Skeletal muscle satellite cell (primary cell): ENCODE data around the gene C2. TPM values are rescaled to one million over a fixed set of nuclear protein-coding genes. Genes with fewer than 3 reads are reported as not detected.

Source experiments
- H3K27me3 ChIP-seq: 2 replicates; pipeline ENCODE4 v1.7.0; 2013; ENCODE audit warnings: low read length; ENCODE audit not compliant: control insufficient read depth, insufficient read depth
- H3K36me3 ChIP-seq: 2 replicates; pipeline ENCODE4 v1.7.0; 2013; ENCODE audit warnings: mild to moderate bottlenecking, control low read depth, low read length; ENCODE audit not compliant: insufficient read depth
- H3K4me1 ChIP-seq: 2 replicates; pipeline ENCODE4 v1.7.0; 2013; ENCODE audit warnings: low read length; ENCODE audit not compliant: control insufficient read depth, insufficient read depth
- H3K4me2 ChIP-seq: 2 replicates; pipeline ENCODE4 v1.7.0; 2013; ENCODE audit warnings: mild to moderate bottlenecking, low read length
- H3K4me3 ChIP-seq: 2 replicates; pipeline ENCODE4 v1.7.0; 2013; ENCODE audit warnings: low read length
- H3K9ac ChIP-seq: 2 replicates; pipeline ENCODE4 v1.7.0; 2013; ENCODE audit warnings: mild to moderate bottlenecking, low read depth, low read length, moderate library complexity
- H3K9me3 ChIP-seq: replicated peaks from 2 replicates; pipeline ENCODE4 v1.7.0; 2013; ENCODE audit warnings: mild to moderate bottlenecking, control low read depth, low read length
- total RNA-seq: library from RNA; depleted of rRNA; stranded (reverse); fragments of >200 nt; gene quantifications from 2 replicates; pipeline ENCODE4 v1.2.3, GENCODE V29; 2012; rRNA removed

The C2 gene
- 0.51 and 1.7 TPM in 2 replicates for total RNA-seq

- Histone ChIP-seq H3K4me3 (no peak within 1 kb of the TSS), H3K4me1 (peaks cover 8% of the 10 kb centered on the region), H3K9ac (no peak within 1 kb of the TSS), H3K4me2 (no peak within 1 kb of the TSS), H3K27me3 (no peaks in the 10 kb centered on the region), H3K9me3 (no peaks in the 10 kb centered on the region), H3K36me3 (no peaks in the 10 kb centered on the region)
These were observed at the start of gene C2 for GRCh38 chr6:31927242-31927862. Gene C2 (plus strand): TSS chr6:31927717. CDS start chr6:31927753, 36 bp downstream.

- H3K4me1 ChIP-seq: no peaks in the 10 kb centered on the region
- no peak overlapping the region for H3K4me2 ChIP-seq
- H3K36me3 ChIP-seq: peaks cover 32% of the 10 kb centered on the region
- no peaks in the 10 kb centered on the region for H3K27me3 ChIP-seq
- no peak overlapping the region for H3K4me3 ChIP-seq
- H3K9me3 ChIP-seq: no peaks in the 10 kb centered on the region
- no peak overlapping the region for H3K9ac ChIP-seq
These were observed 49.3 kb upstream of the C2 start for GRCh38 chr6:31878222-31878621.

- no peak within 1 kb of the TSS for H3K4me3 ChIP-seq
- H3K4me1 ChIP-seq: no peaks in the 10 kb centered on the region
- no peaks in the 10 kb centered on the region for H3K27me3 ChIP-seq
- H3K36me3 ChIP-seq: peaks cover 37% of the 10 kb centered on the region
- H3K9ac ChIP-seq: no peak within 1 kb of the TSS
- no peak within 1 kb of the TSS for H3K4me2 ChIP-seq
- H3K9me3 ChIP-seq: no peaks in the 10 kb centered on the region
These were observed 48.8 kb upstream of the C2 start, which contains the start of gene SLC44A4 for GRCh38 chr6:31878726-31879125. Gene SLC44A4 (minus strand): TSS chr6:31878997. CDS start chr6:31878980, 17 bp downstream.

GRCh38 chr6:31879143-31879542 is 48.4 kb upstream of the C2 start:
- peaks cover 38% of the 10 kb centered on the region for H3K36me3 ChIP-seq
- no peak overlapping the region for H3K9ac ChIP-seq

GRCh38 chr6:31879901-31880300 is 47.6 kb upstream of the C2 start:
- H3K27me3 ChIP-seq: no peaks in the 10 kb centered on the region
- H3K36me3 ChIP-seq: peaks cover 38% of the 10 kb centered on the region

More at GRCh38 chr6:31879143-31879542, 48.4 kb upstream of the C2 start:
- Histone ChIP-seq H3K4me3 (no peak overlapping the region), H3K4me1 (no peaks in the 10 kb centered on the region), H3K9me3 (no peaks in the 10 kb centered on the region), H3K27me3 (no peaks in the 10 kb centered on the region), H3K4me2 (no peak overlapping the region)

GRCh38 chr6:31880616-31881015 is 46.9 kb upstream of the C2 start:
- no peaks in the 10 kb centered on the region for H3K27me3 ChIP-seq
- H3K36me3 ChIP-seq: peaks cover 38% of the 10 kb centered on the region
- no peak overlapping the region for H3K4me2 ChIP-seq

More at GRCh38 chr6:31879901-31880300, 47.6 kb upstream of the C2 start:
- Histone ChIP-seq H3K4me1 (no peaks in the 10 kb centered on the region), H3K9ac (no peak overlapping the region), H3K9me3 (no peaks in the 10 kb centered on the region), H3K4me3 (no peak overlapping the region), H3K4me2 (no peak overlapping the region)

GRCh38 chr6:31881136-31881859 is 46.2 kb upstream of the C2 start:
- Histone ChIP-seq H3K4me1 (no peaks in the 10 kb centered on the region), H3K9ac (no peak overlapping the region), H3K4me3 (no peak overlapping the region), H3K4me2 (no peak overlapping the region), H3K36me3 (peaks cover 38% of the 10 kb centered on the region), H3K9me3 (no peaks in the 10 kb centered on the region), H3K27me3 (no peaks in the 10 kb centered on the region)

More at GRCh38 chr6:31880616-31881015, 46.9 kb upstream of the C2 start:
- H3K4me3 ChIP-seq: no peak overlapping the region
- no peaks in the 10 kb centered on the region for H3K4me1 ChIP-seq
- H3K9ac ChIP-seq: no peak overlapping the region
- H3K9me3 ChIP-seq: no peaks in the 10 kb centered on the region

- Histone ChIP-seq H3K4me2 (no peak overlapping the region), H3K27me3 (no peaks in the 10 kb centered on the region), H3K9ac (no peak overlapping the region), H3K4me1 (no peaks in the 10 kb centered on the region), H3K9me3 (no peaks in the 10 kb centered on the region), H3K4me3 (no peak overlapping the region), H3K36me3 (peaks cover 47% of the 10 kb centered on the region)
These were observed 45.2 kb upstream of the C2 start for GRCh38 chr6:31882344-31882743.

GRCh38 chr6:31883676-31884075 is 43.8 kb upstream of the C2 start:
- no peak overlapping the region for H3K4me2 ChIP-seq
- H3K4me1 ChIP-seq: no peaks in the 10 kb centered on the region
- H3K9ac ChIP-seq: no peak overlapping the region
- H3K9me3 ChIP-seq: no peaks in the 10 kb centered on the region
- H3K4me3 ChIP-seq: no peak overlapping the region
- no peaks in the 10 kb centered on the region for H3K27me3 ChIP-seq
- H3K36me3 ChIP-seq: peaks cover 60% of the 10 kb centered on the region

- H3K9ac ChIP-seq: no peak overlapping the region
- no peaks in the 10 kb centered on the region for H3K27me3 ChIP-seq
- H3K36me3 ChIP-seq: peaks cover 66% of the 10 kb centered on the region
These were observed 42.9 kb upstream of the C2 start for GRCh38 chr6:31884528-31885035.

GRCh38 chr6:31886541-31886991 is 41.0 kb upstream of the C2 start:
- no peak overlapping the region for H3K4me3 ChIP-seq
- H3K9ac ChIP-seq: no peak overlapping the region
- H3K27me3 ChIP-seq: no peaks in the 10 kb centered on the region
- no peaks in the 10 kb centered on the region for H3K4me1 ChIP-seq
- H3K4me2 ChIP-seq: no peak overlapping the region
- peaks cover 58% of the 10 kb centered on the region for H3K36me3 ChIP-seq
- no peaks in the 10 kb centered on the region for H3K9me3 ChIP-seq

More at GRCh38 chr6:31884528-31885035, 42.9 kb upstream of the C2 start:
- no peak overlapping the region for H3K4me2 ChIP-seq
- no peak overlapping the region for H3K4me3 ChIP-seq
- no peaks in the 10 kb centered on the region for H3K4me1 ChIP-seq
- H3K9me3 ChIP-seq: no peaks in the 10 kb centered on the region
